Measurements from ENCODE around the gene PDZRN4. TPM values are rescaled to one million over a fixed set of nuclear protein-coding genes. Genes with fewer than 3 reads are reported as not detected.
"Not testable (repeated sequence)": the region's sequence is repeated elsewhere in the genome, so short reads cannot be mapped to it uniquely, and the experiment has no call there.

PDZRN4 gene
- total RNA-seq, 1 donor from 2014 or later, result not detected

GRCh38 chr12:41277100-41277945, 89.2 kb downstream of the PDZRN4 start:
- peak; percentile 64 for TF ChIP-seq CTCF (IDR thresholded peaks at IDR 0.05; ENCODE audit: insufficient read depth, low read length, severe bottlenecking)
- H3K4me3 ChIP-seq (ENCODE audit: low read depth, low read length), result no peak overlapping the region
- FAIRE-seq (peak; percentile 85), DNase-seq (ENCODE audit: low read depth) (peak; percentile 33)
- no peaks in the 10 kb centered on the region for H3K36me3 ChIP-seq (ENCODE audit: control insufficient read depth, insufficient read depth, low read length)
- no peaks in the 10 kb centered on the region for H3K27me3 ChIP-seq (ENCODE audit: control insufficient read depth, insufficient read depth, low read length)

- no peak for TF ChIP-seq CTCF (IDR thresholded peaks at IDR 0.05; ENCODE audit: insufficient read depth, low read length, severe bottlenecking)
- H3K27me3 ChIP-seq (ENCODE audit: control insufficient read depth, insufficient read depth, low read length), result no peaks in the 10 kb centered on the region
- H3K4me3 ChIP-seq (ENCODE audit: low read depth, low read length), result no peak overlapping the region
- DNase-seq (ENCODE audit: low read depth) (no peak), FAIRE-seq (no peak)
- H3K36me3 ChIP-seq (ENCODE audit: control insufficient read depth, insufficient read depth, low read length), result no peaks in the 10 kb centered on the region
Measured at GRCh38 chr12:41277946-41278267, 89.8 kb downstream of the PDZRN4 start.

GRCh38 chr12:41280341-41281095, 92.4 kb downstream of the PDZRN4 start:
- not testable (repeated sequence) for H3K27me3 ChIP-seq (ENCODE audit: control insufficient read depth, insufficient read depth, low read length); FAIRE-seq; H3K4me3 ChIP-seq (ENCODE audit: low read depth, low read length); DNase-seq (ENCODE audit: low read depth); H3K36me3 ChIP-seq (ENCODE audit: control insufficient read depth, insufficient read depth, low read length)

- DNase-seq (ENCODE audit: low read depth); H3K36me3 ChIP-seq (ENCODE audit: control insufficient read depth, insufficient read depth, low read length); H3K27me3 ChIP-seq (ENCODE audit: control insufficient read depth, insufficient read depth, low read length); FAIRE-seq; H3K4me3 ChIP-seq (ENCODE audit: low read depth, low read length): not testable (repeated sequence)
Measured at GRCh38 chr12:41285470-41285869, 97.3 kb downstream of the PDZRN4 start.

GRCh38 chr12:41286426-41286825, 98.3 kb downstream of the PDZRN4 start:
- no peaks in the 10 kb centered on the region for H3K36me3 ChIP-seq (ENCODE audit: control insufficient read depth, insufficient read depth, low read length)
- peak; percentile 45 for DNase-seq (ENCODE audit: low read depth)
- no peak for FAIRE-seq
- no peak for TF ChIP-seq CTCF (IDR thresholded peaks at IDR 0.05; ENCODE audit: insufficient read depth, low read length, severe bottlenecking)
- no peaks in the 10 kb centered on the region for H3K27me3 ChIP-seq (ENCODE audit: control insufficient read depth, insufficient read depth, low read length)
- no peak overlapping the region for H3K4me3 ChIP-seq (ENCODE audit: low read depth, low read length)

GRCh38 chr12:41287500-41288141, 99.5 kb downstream of the PDZRN4 start:
- H3K27me3 ChIP-seq (ENCODE audit: control insufficient read depth, insufficient read depth, low read length), result no peaks in the 10 kb centered on the region
- DNase-seq (ENCODE audit: low read depth), result no peak
- no peak for FAIRE-seq
- no peak for TF ChIP-seq CTCF (IDR thresholded peaks at IDR 0.05; ENCODE audit: insufficient read depth, low read length, severe bottlenecking)
- no peaks in the 10 kb centered on the region for H3K36me3 ChIP-seq (ENCODE audit: control insufficient read depth, insufficient read depth, low read length)
- no peak overlapping the region for H3K4me3 ChIP-seq (ENCODE audit: low read depth, low read length)
